ENCODE measurements around the gene SNRNP35. TPM values are rescaled to one million over a fixed set of nuclear protein-coding genes. Genes with fewer than 3 reads are reported as not detected.
A peak's percentile ranks its signal among the peaks of the same experiment; 100 is the strongest.

The SNRNP35 gene
- total and polyA plus RNA-seq, 9 of the 15 experiments (the other 6 are each of a cell fraction or from before 2014, with no cell fraction given), result 17.7 to 41.0 (median 25.5) TPM

DNA sequence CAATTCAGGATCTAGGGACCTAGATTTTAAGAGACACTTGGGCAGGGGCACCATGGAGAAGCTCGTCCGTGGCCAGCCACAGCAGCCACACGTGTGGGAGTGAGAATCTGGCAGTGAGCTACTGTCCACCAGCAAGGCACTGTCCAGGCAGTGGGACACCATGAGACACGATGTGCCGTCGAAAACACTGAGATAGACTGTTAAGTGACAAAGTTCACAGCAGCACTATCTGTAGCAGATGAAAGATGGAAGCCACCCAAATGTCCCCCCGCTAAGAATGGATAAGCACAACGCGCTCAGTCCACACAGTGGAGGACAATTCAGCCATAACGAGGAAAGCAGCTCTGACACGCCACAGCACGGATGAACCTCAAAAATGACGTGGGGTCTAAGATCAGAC lies 55.9 kb downstream of the SNRNP35 start:
- peaks cover 57% of the 10 kb centered on the region for H3K36me3 ChIP-seq (ENCODE audit: control insufficient read depth, insufficient read depth, low read length)
- no peaks in the 10 kb centered on the region for H3K9me1 ChIP-seq (ENCODE audit: control insufficient read depth, insufficient read depth, low read length)
- in situ Hi-C loops (cut with MboI), result no loop called here
- ATAC-seq, result peak; percentile 68
- H3K4me3 ChIP-seq, result no peak overlapping the region
- peak overlapping the region in 1 of 2 experiments; percentile 79; a peak in 1 of 4 replicates for H3K9ac ChIP-seq (ENCODE audit: insufficient read depth in 1 of 2, low read depth in 2 of 2, low read length in 2 of 2)
- no peaks in the 10 kb centered on the region for H3K79me2 ChIP-seq (ENCODE audit: control insufficient read depth, insufficient read depth, low read length)
- peaks cover 0 to 10% of the 10 kb centered on the region in 2 experiments; a peak in 3 of 5 replicates for H3K4me1 ChIP-seq (replicated peaks in 1 of 2; ENCODE audit: control insufficient read depth in 2 of 2, insufficient read depth in 2 of 2, low read length in 2 of 2)
- TF ChIP-seq ZNF76 (CRISPR knock-in tag; IDR thresholded peaks at IDR 0.05; ENCODE audit: borderline replicate concordance) (no peak), L3MBTL2 (IDR thresholded peaks at IDR 0.05) (no peak), NONO (IDR thresholded peaks at IDR 0.05; ENCODE audit: low read depth in 2 of 2, low read length in 1 of 2) (no peak), ZNF121 (CRISPR knock-in tag; conservative IDR thresholded peaks at IDR 0.05) (no peak), KLF16 (IDR thresholded peaks at IDR 0.05) (no peak), EP300 (IDR thresholded peaks at IDR 0.05; ENCODE audit: low read length) (no peak), FOXP1 (CRISPR knock-in tag; IDR thresholded peaks at IDR 0.05) (no peak), ZNF3 (CRISPR knock-in tag; IDR thresholded peaks at IDR 0.05) (no peak), FUS (optimal IDR thresholded peaks at IDR 0.05; ENCODE audit: low read depth, low read length) (no peak), NFE2 (IDR thresholded peaks at IDR 0.05; ENCODE audit: low read depth) (no peak)
- TF ChIP-seq, protein P1, sequence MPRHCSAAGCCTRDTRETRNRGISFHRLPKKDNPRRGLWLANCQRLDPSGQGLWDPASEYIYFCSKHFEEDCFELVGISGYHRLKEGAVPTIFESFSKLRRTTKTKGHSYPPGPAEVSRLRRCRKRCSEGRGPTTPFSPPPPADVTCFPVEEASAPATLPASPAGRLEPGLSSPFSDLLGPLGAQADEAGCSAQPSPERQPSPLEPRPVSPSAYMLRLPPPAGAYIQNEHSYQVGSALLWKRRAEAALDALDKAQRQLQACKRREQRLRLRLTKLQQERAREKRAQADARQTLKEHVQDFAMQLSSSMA (CRISPR knock-in tag; IDR thresholded peaks at IDR 0.05), result no peak
- TF ChIP-seq, protein P2, sequence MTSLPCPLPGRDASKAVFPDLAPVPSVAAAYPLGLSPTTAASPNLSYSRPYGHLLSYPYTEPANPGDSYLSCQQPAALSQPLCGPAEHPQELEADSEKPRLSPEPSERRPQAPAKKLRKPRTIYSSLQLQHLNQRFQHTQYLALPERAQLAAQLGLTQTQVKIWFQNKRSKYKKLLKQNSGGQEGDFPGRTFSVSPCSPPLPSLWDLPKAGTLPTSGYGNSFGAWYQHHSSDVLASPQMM (CRISPR knock-in tag; IDR thresholded peaks at IDR 0.05), result no peak
- 37% methylated on average over 13 of the region's 13 CpGs for WGBS (ENCODE audit: insufficient coverage, low coverage, missing lambda C conversion rate)
- peak in 3 of 4 experiments; percentile 7 to 25 (median 10) for DNase-seq (ENCODE audit: extremely low read depth in 1 of 4, low spot score in 3 of 4)
- no peak overlapping the region for H2AFZ ChIP-seq (ENCODE audit: low read depth, low read length)
- H3K4me2 ChIP-seq (ENCODE audit: insufficient read depth, low read length), result no peak overlapping the region
- POLR2A ChIA-PET, result no interaction called here
- CTCF ChIA-PET (ENCODE audit: low intra/inter-chr PET ratio), result no interaction called here
- BruUV-seq (replicated peaks), result no TSS peak
- no peak for FAIRE-seq
- H3K27ac ChIP-seq (ENCODE audit: extremely low read depth, low read depth, low read length), result no peak overlapping the region; the same call in 2 of the 3 replicates
- intact Hi-C loops (cut with micrococcal nuclease), result no loop called here
- no peaks in the 10 kb centered on the region; a peak in 1 of 5 replicates for H3K27me3 ChIP-seq (ENCODE audit: control insufficient read depth in 2 of 2, insufficient read depth in 2 of 2, low read length in 2 of 2)
- no peaks in the 10 kb centered on the region; the same call in 1 of the 2 replicates for H4K20me1 ChIP-seq (replicated peaks; ENCODE audit: control insufficient read depth, insufficient read depth, low read length)
- H3K9me3 ChIP-seq (replicated peaks; ENCODE audit: control insufficient read depth, insufficient read depth, low read depth, low read length), result no peaks in the 10 kb centered on the region; the same call in 1 of the 2 replicates

All from K562 (cell line).